ENCODE data around the gene TTC7B.

Gene TTC7B

DNA sequence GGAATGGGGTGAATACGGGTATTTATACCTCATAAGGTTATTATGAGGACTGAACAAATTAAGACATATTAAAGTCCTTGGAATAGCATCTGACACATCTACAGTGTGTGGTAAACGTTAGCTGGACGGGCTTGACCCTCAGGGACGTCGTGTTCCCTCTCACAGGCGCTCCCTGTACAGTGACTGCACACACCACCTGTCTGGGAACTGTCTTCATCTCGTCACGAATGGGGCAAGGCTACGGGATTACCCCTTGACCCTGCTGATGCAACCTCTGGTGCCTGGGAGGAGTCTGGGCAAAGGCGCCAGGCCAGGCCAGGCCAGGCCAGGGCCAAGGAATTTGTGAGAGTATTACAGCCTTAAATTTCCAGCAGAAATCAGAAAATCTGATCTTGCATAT, 228.3 kb downstream of the TTC7B start:
- DNase-seq = no peak

DNA sequence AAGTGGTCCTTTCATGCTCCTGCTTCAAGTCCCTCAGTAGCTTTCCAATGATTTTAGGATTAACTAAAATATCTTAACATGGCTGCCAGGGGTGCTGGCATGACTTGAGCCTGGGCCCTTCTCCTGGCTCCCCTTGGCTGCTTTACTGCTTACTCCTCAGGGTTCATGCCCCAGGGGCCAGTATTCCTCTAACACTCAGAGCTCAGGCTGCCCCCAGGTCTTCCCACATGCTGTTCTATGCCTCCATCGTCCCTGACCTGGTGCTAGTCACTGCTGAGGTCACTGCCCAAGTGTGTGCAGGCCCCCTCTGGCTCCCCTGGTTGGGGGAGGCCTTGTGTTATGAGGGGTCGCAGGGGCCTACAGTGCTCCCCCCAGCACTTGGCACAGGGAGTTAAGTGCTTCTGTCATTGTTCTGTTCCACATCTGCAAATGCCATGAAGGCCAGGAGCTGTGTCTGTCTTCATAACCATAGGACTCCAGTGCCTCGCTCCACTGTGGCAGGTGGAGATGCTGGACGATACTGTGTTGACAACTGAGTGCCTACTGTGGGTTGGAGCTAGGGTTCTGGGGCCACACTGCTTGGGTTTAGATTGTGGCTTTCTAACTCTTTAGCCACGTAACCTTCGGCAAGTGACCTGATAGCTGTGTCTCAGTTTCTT, 228.8 kb downstream of the TTC7B start:
- no peak for DNase-seq

DNA sequence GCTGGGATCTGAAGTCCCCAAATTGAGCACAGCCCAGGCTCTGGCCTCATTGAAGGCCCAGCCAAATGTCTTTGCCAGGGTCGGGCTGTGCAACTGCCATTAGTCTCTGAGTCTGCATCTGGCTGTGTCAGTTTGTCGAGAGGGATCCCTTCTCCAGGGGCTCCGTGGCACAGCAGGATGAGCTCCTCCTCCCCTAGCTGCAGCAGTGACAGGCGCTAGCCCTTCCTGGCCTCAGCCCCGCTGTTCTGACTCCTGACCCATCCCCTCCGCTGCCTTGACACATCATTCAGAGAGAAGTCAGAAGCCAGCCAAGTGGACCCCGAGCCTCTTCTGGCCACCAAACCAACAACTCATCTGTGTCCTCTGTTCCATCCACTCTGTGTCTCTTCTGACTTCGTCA, 231.1 kb downstream of the TTC7B start:
- no peak for DNase-seq

- DNase-seq = no peak
Observed at GRCh38 chr14:90583916-90584605, 232.2 kb downstream of the TTC7B start.

DNA sequence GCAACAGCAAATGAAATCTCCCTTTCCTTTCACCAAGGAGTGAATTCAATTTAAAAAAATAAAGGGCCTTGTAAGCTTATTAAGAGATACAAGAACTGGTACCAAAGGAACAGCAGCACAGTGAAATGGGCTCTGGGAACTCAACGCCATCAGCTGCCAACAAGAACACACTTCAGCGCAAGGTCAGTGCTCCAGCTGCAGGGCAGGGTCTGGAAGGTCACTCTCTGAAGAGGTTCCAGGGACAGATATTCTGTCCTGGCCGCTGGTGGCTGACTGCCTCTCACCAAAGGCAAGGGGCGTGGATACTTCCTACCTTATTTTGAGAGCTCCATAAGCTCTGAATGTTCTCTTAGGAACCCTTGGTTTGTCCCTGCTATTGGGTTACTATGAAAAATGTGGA, 232.8 kb downstream of the TTC7B start:
- no peak for DNase-seq

- no peak for DNase-seq
Observed at GRCh38 chr14:90582166-90582565, 234.1 kb downstream of the TTC7B start.

DNA sequence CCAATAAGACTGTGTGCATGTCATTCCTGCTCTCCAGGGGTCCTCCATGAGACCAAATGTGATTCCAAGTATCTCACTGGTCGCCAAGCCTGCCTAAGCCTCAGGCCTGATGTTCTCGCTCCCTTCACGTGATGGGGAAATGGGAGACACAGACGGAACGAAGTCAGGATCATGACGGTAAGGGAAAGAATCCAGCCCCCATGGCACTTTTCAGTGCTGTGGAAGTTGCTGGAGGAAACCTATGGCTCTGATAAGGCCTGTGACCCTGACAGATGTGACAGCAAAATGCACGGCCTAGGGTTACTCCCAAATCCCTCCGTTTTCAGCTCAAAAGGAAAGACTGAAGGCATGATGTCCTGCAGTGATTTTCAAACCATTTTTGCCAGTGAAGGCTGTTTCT, 234.5 kb downstream of the TTC7B start:
- DNase-seq = no peak

GRCh38 chr14:90580377-90581335, 235.6 kb downstream of the TTC7B start:
- no peak for DNase-seq

DNA sequence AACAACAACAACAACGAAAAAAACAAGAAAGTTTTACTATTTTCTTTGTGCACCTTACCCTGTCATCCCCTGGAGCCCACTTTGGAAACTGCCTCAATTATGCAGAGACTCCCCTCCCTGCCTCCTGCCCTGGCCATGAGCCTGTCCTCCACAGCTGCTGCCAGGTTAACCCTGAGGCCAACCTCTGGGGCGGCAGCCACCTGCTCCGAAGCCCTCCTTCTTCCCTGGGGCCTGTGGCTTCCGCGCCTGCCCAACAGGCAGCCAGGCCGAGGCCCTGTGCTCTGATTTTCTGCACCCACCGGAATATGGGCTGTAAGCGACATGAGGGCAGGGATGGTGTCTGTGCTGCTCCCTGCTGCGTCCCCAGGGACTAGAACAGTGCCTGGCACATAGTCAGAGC, 236.4 kb downstream of the TTC7B start:
- no peak for DNase-seq

- DNase-seq = no peak
Observed at GRCh38 chr14:90579088-90579487, 237.1 kb downstream of the TTC7B start.

DNA sequence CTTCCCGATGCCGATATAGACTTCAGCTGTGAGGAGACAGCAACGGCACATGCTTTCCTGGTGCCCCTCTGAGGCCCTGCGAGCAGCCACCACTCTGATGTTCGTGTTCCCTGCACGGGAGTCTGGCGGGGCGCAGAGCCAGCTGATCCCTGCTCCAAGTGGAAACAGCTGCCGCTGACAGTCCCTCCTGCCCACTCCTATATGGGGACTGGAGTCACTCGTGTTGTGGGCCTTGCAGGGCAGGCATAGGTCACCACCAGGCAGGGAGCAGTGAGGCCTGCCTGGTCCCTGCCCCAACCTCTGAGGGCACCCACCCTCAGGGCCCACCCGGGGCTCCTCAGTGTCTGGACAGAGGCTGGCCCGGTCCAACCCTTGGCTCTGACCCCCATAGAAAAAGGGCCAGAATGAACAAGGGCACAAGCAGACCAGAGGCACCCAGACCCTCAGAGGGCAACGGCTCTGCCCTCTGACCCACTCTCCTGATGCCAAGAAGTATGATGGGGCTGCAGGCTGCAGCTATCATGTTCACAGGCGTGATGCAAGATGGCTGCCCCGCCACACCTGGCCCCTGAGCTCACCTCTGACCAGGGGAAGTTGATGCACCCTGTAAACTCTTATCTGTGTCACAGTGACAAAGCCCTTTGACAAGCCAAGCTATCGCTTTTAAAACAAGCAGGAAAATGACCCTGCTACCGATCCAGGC, 237.8 kb downstream of the TTC7B start:
- no peak for DNase-seq

GRCh38 chr14:90577661-90578282, 238.5 kb downstream of the TTC7B start:
- DNase-seq = no peak

DNA sequence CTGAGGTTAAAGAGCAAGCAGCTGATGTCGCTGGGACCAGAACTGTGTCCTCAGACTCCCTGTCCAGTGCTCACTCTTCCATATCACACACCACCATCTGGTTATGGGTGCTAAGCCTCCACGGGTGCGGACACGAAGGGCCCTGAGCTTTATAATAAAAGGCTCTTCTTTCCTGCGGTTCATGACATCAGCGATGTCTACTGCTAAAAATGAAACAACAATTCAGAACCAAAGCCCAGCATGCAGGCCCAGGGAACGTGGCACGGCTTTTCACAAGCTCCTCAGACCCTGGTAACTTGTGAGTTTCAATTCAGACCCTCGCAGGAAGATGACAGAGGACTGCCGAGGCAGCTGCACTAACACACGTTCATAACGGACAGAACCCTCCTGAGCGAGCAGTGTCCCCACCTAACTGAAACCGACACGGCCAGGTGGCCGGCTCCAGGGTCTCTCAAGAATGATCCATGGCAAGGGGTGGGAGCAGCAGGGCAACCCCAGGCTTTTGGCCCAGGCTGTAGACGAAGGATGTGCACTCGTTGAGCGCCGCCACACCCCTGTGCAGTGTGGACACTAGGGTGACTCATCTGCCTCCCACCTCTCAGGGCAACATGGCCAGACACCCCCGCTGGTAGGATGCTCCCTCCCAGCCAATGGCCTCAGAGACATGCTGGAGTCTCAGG, 239.1 kb downstream of the TTC7B start:
- DNase-seq = no peak

DNA sequence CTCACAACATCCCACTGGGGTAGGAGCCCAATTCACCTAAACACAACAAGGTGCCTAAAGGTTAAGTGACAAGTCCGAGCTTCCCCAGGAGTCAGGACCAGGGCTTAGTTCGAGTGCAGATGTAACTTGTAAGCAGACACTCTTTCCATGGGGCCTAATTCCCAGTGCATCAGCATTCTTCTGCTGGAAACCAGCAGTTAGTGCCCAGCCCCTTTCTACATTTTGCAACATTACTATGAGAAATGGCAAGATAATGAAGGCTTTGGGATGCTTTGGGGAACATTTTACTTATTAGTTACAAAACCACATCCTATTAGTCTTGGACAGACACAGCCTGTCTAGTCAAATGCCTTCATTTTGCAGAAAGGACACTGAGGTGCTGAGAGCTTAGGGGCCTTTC, 239.6 kb downstream of the TTC7B start:
- DNase-seq = no peak

GRCh38 chr14:90575781-90576180, 240.4 kb downstream of the TTC7B start:
- DNase-seq = no peak

GRCh38 chr14:90575336-90575735, 240.9 kb downstream of the TTC7B start:
- no peak for DNase-seq

- DNase-seq = no peak
Observed at GRCh38 chr14:90574188-90575131, 241.8 kb downstream of the TTC7B start.

- no peak for DNase-seq
Observed at GRCh38 chr14:90573385-90574105, 242.7 kb downstream of the TTC7B start.

- DNase-seq = no peak
Observed at GRCh38 chr14:90572441-90573150, 243.6 kb downstream of the TTC7B start.

All from inflammatory macrophage (primary cell).